ENCODE data around the gene ALKBH5.

- TF ChIP-seq GATA2 (IDR thresholded peaks at IDR 0.05; ENCODE audit: low read depth, low read length) (no peak), GATA3 (IDR thresholded peaks at IDR 0.05; ENCODE audit: low read depth, low read length) (no peak)
Observed at GRCh38 chr17:18201108-18201507, 17.5 kb downstream of the ALKBH5 start.

Data from SH-SY5Y (cell line).